Choroid plexus epithelial cell (primary cell): ENCODE results near the gene JAK2.
"Not testable (repeated sequence)": the region's sequence is repeated elsewhere in the genome, so short reads cannot be mapped to it uniquely, and the experiment has no call there.

Experiments
- DNase-seq: peaks from one replicate; pipeline ENCODE4 v3.0.0-alpha.2; 2010; ENCODE audit warnings: low read depth
- H3K4me3 ChIP-seq: 2 replicates; pipeline ENCODE4 v1.5.1; 2011; ENCODE audit warnings: low read depth, mild to moderate bottlenecking, control low read depth, low read length, moderate library complexity
- CTCF ChIP-seq: conservative IDR thresholded peaks from 2 replicates; pipeline ENCODE4 v1.5.1; 2011; ENCODE audit warnings: low read depth, mild to moderate bottlenecking, control low read depth, inconsistent platforms, low read length, moderate library complexity

Gene JAK2

GRCh38 chr9:4984621-4985385, at the start of gene JAK2:
TSS of gene JAK2 (plus strand) at chr9:4985272. CDS start at chr9:5021988, 36,716 bp downstream.
- H3K4me3 ChIP-seq, result peak within 1 kb of the TSS; percentile 81
- peak; percentile 59 for TF ChIP-seq CTCF

GRCh38 chr9:4936277-4936676, 48.8 kb upstream of the JAK2 start:
- no peak for DNase-seq
- no peak for TF ChIP-seq CTCF
- H3K4me3 ChIP-seq, result no peak overlapping the region

More at GRCh38 chr9:4984621-4985385, at the start of gene JAK2:
- DNase-seq, result peak; percentile 95

- no peak overlapping the region for H3K4me3 ChIP-seq
- no peak for TF ChIP-seq CTCF
- no peak for DNase-seq
These were observed 48.2 kb upstream of the JAK2 start for GRCh38 chr9:4936823-4937222.

GRCh38 chr9:4937446-4937845, 47.6 kb upstream of the JAK2 start:
- TF ChIP-seq CTCF, result no peak
- DNase-seq, result no peak

GRCh38 chr9:4938496-4938895, 46.6 kb upstream of the JAK2 start:
- DNase-seq, result no peak
- no peak for TF ChIP-seq CTCF
- H3K4me3 ChIP-seq, result no peak overlapping the region

More at GRCh38 chr9:4937446-4937845, 47.6 kb upstream of the JAK2 start:
- H3K4me3 ChIP-seq, result no peak overlapping the region

- H3K4me3 ChIP-seq, result no peak overlapping the region
- TF ChIP-seq CTCF, result no peak
- no peak for DNase-seq
These were observed 45.9 kb upstream of the JAK2 start for GRCh38 chr9:4939118-4939561.

- not testable (repeated sequence) for H3K4me3 ChIP-seq
- DNase-seq, result peak; percentile 82
These were observed 42.9 kb upstream of the JAK2 start for GRCh38 chr9:4942042-4942691.
